Thyroid gland (tissue), 4 donors: Measurements from ENCODE around the gene ANGEL2.

Experiments used
- CTCF ChIP-seq, 6 experiments: fragments of 200-600 bp in 3 of 6; fragments of 450-650 bp in 3 of 6; sonication (generic) in 3 of 6; IDR thresholded peaks; one replicate each; pipeline ENCODE4 v1.5.1; 2016 to 2019; ENCODE audit warnings: antibody characterized with exemption in 6 of 6, mild to moderate bottlenecking in 2 of 6, inconsistent platforms in 1 of 6, moderate library complexity in 1 of 6
- POLR2A ChIP-seq, 2 donors: fragments of 450-650 bp; IDR thresholded peaks; one replicate each; pipeline ENCODE4 v1.6.1; 2017; ENCODE audit warnings: antibody characterized with exemption in 2 of 2, mild to moderate bottlenecking in 2 of 2, moderate library complexity in 1 of 2

GRCh38 chr1:213057264-213058059 lies 41.8 kb upstream of the ANGEL2 start:
- TF ChIP-seq POLR2A (IDR thresholded peaks at IDR 0.05) (no peak), CTCF (IDR thresholded peaks at IDR 0.05) (no peak)
